OCI-LY7 (cell line): ENCODE data around the gene CCBE1.

ENCODE experiments used
- CTCF ChIP-seq: fragments of 200-600 bp; sonication (generic); conservative IDR thresholded peaks from 2 replicates; pipeline ENCODE4 v1.5.1; 2014; ENCODE audit warnings: mild to moderate bottlenecking, antibody characterized with exemption, low read length, moderate library complexity, mixed read lengths
- EZH2phosphoT487 ChIP-seq: fragments of 200-600 bp; sonication (generic); IDR thresholded peaks from 2 replicates; pipeline ENCODE4 v1.6.1; 2018; ENCODE audit warnings: low read depth, borderline replicate concordance, mild to moderate bottlenecking, mixed run types, antibody characterized with exemption, low read length, moderate library complexity, mixed read lengths

- no peak for TF ChIP-seq CTCF
- TF ChIP-seq EZH2phosphoT487: no peak
These were observed 315.3 kb downstream of the CCBE1 start for GRCh38 chr18:59381949-59382348.
